NCI-H460 (cell line): ENCODE results near the gene ADAM8. TPM values are rescaled to one million over a fixed set of nuclear protein-coding genes. Genes with fewer than 3 reads are reported as not detected.

Source experiments
- DNase-seq: peaks from one replicate; pipeline ENCODE4 v3.0.0-alpha.2; 2016; ENCODE audit warnings: low read depth; ENCODE audit errors: extremely low read depth
- total RNA-seq: library from RNA; depleted of rRNA; stranded (reverse); fragments of >200 nt; shearing (Covaris generic); gene quantifications from 2 replicates; pipeline ENCODE4 v1.2.3, GENCODE V29; 2014

The ADAM8 gene
- total RNA-seq, 1 experiment from 2014 or later = 3.7 TPM

DNA sequence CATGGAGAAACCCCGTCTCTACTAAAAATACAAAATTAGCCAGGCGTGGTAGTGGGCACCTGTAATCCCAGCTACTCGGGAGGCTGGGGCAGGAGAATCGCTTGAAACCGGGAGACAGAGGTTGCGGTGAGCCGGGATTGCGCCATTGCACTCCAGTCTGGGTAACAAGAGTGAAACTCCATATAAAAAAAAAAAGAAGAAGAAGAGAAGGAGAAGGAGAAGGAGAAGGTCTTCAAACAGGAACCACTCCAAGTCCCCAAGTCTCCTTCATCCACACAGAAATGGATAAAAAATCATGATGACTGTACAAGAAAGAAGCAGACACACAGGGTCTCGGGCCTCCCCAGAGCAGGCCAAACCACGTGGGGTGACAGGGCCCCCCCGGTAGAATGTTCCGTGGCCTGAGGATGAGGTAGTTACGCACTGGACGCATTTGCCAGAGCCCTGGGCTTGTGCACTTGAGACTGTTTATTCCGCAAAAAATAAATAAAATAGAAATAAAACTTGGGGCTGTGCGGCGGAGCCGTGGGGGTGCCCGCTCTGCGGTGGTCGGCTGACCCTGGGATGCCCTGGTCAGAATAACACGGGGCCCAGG is 23.2 kb downstream of the ADAM8 start:
- DNase-seq = no peak

DNA sequence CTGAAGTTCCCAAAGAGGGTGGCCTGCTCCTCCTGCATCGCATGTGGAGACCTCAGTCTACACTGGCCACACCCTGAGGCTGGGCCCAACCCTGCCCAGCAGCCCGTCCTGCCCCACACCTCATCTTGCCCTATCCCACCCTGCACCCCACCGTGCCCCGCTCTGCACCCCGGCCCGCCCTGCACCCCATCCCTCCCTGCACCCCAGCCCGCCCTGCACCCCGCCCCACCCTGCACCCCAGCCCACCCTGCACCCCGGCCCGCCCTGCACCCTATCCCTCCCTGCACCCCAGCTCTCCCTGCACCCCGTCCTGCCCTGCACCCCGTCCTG is 24.5 kb downstream of the ADAM8 start:
- DNase-seq = no peak

DNA sequence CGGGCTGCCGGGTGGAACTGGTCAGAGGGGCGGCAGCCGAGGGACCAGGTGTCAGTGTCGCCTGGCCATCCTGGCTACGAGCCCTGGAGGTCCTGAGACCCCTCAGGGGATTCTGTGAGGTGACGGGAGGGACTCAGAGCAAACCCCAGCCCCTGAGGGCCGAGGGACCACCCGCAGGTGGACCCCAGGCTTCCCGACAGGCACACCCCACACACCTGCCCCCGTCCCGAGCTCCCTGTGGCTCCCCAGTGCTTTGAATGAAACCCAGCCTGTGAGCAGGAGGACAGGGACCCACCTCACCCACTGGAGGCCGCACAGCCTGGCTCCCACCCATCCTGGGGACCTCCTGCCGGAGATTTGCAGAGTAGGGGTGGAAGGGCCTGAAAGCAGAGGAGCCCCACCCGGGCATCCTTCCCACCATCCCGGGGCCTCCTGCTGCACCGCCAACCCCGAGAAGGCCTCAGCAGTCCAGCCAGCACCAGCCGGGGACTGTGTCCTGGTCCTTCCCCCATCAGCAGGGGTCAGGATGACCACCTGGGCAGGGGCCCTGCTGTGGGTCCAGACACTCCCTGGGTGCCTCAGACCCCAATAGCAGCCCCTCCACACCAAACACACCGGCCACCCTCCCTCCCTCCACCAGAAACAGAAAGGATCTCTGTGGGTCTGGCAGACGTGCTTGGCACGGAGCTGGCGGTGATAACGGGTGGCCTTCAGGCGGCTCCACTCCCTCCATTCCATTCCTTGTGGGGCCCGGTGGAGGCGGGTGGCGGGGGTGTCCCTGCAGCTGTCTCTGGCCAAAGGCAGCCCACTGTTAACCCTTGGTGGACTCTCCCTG is 25.1 kb downstream of the ADAM8 start:
- DNase-seq = no peak

DNA sequence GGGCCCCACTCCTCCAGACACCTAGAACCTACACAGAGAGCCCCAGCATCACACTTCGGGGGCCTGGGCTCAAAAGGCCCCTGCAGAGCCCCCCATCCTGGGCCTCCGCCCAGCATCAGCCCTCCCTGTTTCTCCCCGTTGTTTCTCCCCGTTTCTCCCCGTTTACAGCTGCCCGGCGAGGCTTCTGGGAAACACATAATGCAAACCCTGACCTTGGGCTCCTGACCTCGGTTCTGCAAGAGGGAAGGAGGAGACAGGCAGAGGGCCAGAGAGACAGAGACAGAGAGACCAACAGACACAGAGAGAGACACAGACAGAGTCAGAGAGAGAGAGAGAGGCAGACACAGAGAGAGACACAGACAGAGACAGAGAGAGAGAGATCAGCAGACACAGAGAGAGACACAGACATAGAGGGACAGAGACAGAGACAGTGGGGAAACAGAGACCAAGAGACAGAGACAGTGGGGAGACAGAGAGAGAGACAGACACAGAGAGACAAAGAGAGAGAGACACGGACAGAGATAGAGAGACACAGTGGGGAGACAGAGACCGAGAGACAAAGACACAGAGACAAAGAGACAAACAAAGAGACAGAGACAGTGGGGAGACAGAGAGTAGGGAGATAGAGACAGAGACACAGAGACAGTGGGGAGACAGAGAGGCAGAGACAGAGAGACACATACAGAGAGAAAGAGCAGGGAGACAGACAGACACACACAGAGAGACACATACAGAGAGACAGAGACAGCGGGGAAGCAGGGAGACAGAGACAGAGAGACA is 26.5 kb downstream of the ADAM8 start:
- DNase-seq = no peak

DNA sequence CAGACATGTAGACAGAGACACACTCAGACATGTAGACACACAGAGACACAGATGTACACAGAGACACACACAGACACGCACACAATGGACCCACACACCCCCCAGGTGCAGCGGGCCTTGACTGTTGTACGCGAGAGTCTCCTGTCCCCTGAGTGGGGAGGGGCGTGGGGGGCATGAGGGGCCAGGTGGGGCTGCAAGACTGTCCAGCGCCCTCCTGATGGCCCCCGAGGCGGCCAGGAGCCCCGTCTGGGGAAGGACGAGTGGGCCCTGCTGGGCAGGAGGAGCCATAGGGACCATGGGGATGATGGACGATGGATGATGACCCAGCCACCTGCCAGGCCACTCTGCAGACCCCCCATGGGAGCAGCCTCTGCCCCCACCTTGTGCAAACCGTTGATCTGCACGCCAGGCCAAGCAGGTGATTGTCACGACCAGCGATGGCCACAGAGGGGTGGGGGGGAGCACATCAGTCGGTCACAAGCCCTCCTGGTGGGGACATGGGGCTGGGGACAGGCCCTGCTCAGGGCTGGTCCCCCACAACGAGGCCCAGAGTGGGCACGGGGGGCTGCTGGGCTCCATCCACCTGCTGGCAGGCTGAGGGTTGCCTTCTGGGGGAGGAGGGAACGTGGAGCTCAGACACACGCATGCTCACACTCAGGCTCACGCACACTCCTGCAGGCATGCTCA is 27.4 kb downstream of the ADAM8 start:
- DNase-seq = no peak

DNA sequence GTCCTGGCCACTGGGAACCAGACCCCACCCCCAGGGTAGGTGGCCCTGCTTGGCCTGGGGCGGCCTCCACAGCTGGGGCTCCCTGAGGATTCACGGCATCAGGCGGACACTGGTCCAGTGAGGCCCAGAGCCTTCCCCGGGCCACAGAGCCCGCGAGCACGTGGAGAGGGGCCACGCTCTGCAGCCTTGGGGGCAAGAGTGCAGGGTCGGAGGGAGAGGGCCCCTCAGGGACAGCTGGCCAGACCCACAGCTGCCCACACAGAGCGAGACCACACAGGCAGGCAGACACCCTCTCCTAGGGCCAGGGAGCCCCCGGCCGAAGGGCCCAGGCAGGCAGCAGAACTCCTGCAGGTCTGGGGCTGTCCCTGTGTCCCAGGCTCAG is 28.3 kb downstream of the ADAM8 start:
- no peak for DNase-seq

DNA sequence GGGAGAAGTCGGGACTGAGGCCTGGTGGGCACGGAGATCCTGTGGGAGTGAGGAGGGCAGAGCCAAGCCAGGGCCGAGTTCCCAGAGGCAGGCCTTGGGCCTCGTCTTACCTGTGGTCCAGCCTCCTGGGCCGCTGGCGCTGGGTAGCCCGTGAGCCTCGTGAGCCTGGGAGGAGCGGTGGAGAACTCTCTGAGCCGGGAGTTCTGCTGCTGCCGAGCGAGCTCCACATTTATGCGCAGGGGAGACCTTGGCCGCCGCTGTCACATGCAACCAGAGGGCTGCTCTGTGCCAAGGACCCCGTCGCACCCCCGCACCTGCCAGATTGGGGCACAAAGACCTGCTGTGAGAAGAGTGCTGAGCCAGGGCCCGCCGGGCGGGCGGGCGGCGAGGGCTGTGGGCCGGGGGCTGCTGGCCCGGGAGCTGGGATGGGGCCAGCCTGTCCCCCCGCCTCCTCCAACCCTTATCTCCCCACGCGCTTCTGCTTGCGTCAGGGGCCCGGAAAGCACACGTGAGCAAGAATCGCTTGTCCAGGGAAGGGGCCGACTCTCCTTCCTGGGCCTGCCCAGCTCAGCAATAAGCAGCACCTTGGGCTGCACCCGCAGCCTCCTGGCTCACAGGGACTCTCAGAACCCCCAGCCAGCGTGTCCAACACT is 28.9 kb downstream of the ADAM8 start:
- DNase-seq = no peak

DNA sequence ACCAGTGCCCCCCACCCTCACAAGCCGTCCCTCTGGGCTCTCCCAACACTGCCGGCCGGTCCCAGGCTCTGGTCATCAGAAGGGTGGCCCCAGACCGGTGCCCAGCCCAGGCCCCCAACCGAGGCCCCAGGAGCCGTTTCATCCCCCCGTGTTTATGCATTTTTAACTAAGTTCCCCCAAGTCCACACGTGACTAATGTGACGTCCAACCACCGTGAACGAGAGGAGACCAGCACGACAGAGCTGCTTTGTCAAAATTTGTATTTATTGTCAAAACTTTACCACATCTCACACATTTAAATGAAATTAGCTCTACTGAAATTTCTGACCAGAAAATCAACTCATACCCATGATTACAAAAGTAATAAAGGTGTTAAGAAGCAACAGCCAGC is 30.4 kb downstream of the ADAM8 start:
- no peak for DNase-seq

DNA sequence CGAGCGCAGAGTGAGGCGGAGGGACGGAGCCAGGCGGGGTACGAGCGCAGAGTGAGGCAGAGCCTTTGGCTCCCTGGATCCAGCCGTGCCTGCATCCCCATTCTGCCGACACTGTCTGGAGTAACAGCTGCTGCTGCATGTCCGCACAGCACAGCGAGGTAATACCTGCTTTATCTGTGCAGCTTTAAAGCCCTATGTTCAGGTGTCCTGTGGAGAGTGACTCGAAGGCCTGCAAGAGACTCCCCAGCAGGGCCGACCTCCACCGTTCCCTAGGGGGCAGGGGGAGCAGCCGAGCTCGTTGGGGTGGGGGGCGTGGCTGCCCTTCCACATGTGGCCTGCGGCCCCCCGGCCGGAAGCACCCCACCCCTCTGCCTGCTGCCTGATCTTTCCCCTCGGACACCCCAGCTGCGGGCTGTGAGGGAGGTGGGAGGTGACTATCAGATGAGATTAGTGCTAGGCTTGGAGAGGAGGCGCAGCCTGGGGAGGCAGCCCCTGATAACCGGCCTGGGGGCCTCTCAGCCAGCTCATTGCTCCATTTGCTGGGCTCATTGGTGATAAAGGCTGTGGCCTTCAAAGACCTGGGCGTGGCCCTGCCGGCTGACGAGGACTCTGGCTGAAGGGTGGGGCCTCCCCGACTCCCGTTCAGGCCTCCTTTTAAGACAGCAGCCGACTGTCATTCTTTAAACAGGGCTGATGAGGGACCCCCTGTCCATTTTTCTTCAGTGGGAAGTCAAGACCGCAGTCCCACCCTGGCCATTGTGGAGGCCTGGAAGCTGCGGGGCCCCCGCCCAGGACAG is 31.0 kb downstream of the ADAM8 start:
- peak; percentile 45 for DNase-seq

DNA sequence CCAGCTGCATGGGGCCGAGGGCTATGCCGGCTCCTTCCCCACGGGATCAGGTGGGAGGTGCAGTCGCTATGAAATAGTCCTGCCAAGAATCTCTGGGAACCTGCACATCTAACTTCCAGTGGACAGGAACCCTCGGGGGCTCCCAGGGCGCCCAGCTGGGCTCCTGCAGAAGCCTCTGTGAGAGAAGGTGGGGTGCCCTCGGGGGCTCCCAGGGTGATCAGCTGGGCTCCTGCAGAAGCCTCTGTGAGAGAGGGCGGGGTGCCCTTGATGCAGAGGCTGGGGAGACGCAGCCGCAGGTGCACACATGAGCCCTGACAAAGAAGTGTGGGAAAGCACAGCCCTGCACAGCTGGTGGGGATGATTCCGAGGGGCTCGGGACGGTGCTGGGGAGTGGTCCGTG is 33.1 kb downstream of the ADAM8 start:
- no peak for DNase-seq

DNA sequence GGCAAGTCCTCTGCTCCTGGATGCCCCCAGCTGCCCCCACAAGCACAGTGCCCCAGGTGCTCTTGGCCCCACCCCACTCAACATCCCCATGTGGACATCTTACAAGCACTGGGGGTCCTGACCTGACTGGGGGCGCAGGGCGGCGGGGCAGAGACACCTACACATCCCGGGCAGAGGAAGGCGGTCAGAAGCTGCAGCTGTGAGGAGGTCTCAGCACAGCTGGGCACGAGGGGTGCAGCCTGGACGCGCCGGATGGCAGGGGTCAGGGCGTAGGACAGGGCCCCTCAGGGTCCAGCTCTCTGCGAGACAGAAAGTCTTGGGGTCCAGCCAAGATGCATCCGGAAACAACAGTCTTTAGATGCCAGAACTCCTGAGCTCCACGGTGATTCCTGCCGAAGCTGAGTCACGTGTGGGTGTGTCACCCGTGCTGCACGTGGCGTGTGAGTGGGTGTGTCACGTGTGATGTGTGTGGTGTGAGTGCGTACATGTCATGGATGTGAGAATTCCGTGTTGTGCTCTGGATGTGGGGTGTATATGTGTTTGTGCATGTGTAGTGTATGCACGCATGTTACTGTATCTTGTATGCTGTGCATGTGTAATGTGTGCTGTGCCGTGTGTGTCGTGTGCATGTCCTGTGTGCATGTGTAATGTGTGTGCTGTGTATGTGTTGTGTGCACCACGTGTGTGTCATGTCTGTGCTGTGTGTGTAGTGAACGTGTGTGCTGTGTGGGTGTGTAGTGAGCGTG is 33.9 kb downstream of the ADAM8 start:
- DNase-seq = no peak

DNA sequence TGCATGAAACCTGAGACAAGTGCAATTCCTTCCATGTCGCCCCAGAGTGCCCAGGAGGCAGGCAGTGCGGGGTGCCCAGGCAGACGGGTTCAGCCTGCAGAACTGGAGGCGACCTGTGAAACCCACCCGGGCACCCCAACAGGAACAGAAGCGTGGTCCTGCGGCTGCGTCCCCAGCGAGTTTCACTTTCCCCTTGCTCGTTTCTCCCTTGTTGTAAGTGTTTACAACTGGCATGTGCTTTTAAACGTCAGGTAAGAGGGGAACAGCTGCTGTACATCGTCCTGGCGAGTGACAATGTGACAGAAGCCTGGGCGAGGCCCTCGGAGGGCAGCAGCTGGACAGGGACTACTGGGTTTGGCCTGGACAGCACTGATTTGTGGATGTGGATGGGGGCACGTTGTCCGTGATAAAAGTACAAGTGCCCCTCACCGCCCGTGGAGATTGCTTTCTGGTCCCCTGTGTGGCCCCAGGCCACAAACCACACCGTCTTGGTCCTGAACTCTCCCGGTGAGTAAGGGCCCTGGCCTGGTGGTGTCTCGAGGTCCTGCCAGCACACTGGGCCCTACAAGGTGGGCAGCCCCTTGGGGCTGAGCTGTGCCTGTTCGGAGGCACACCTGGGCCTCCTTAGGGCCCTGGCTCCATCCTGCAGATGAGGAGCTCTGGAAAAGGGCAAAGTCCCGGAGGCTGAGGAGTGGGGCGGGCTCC is 35.0 kb downstream of the ADAM8 start:
- no peak for DNase-seq

DNA sequence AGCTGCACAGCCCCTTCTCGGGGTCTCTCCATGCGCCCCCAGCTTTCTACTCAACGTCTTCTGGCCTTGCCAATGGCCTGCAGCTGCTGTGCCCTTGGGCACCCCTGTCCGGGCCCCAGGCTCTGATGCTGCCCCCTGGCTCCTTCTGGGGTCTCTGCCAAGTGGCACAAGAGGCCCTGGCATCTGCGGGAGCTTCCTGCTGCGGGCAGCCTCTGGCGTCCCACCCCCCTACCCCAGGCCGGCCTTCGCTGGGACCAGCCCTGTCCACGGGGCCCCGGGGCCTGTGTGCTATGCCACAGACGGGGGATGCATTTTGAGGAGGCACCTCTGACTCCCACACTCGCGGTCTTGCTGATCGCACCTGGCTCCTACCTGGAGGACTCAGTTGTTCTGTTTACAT is 36.7 kb downstream of the ADAM8 start:
- no peak for DNase-seq

DNA sequence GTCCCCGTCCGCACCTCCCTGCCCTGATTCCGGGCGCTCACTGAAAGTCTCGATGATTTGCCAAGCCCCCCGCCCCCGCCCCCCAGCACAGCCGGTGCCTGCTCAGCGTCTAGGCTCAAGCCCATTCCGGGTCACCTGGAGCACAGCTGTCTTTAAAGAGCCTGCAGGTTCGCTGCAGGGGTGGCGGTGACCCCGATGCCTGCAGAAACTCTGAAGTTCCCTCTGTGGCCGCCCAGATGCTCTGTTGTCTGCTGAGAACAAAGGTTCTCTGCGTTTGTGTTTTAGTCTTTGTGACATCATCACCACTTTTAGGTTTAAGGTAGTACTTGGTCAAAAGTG is 38.2 kb downstream of the ADAM8 start:
- no peak for DNase-seq

DNA sequence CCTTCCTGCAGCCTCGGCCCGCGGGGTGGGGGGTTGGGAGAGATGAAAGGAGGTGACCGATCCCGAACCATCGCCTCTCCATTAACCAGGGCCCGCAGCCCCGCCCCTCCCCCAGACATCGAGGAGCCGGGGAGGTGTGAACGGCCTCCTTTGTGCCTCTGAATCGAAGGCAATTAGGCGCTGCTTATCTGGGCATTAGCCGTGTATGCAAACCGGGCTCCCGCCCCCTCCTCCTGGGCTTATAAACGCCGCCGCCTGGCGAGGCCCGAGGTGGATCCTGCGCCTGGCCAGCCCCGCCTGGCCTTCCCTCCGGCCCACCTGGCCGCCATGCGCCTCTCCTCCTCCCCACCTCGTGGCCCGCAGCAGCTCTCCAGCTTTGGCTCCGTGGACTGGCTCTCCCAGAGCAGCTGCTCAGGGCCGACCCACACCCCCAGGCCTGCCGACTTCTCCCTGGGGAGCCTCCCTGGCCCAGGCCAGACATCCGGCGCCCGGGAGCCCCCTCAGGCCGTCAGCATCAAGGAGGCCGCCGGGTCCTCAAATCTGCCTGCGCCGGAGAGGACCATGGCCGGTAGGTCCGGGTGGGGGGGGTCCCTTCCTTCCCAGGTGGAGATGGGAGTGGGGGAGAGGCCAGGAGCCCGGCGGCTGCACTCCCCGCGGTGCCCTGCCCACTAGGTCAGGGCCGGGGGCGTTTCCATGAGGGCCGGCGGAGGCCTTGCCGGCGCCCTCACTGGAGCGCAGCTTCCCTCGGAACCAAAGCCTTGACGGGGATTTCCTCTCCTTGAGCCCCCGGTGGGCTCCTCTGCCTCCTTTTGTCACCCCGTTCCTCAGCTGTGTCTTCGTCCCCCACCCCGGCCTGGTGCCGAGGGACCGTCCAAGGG is 38.8 kb downstream of the ADAM8 start, which contains the start of gene VENTX:
Gene VENTX (plus strand): TSS at position 268 of the 878 bp plus-strand sequence. CDS start 60 bp downstream, at position 328.
- DNase-seq = no peak

DNA sequence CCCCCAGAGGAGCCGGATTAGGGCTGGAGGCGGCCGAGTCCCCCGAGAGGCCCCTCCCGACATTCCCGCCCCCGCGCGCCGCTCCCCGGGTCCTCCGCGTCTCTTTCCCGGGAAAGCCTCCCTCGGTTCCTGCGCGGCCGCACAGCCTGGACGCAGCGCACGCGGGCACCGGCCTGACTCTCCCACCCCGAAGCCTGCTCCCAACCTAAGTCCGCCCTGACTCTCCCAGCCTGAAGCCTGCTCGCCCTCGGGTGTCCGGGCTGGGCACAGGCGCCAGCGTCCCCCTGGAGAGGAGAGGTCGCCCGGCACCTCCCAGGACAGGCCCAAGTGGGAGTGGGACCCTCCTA is 39.5 kb downstream of the ADAM8 start:
- DNase-seq = no peak

DNA sequence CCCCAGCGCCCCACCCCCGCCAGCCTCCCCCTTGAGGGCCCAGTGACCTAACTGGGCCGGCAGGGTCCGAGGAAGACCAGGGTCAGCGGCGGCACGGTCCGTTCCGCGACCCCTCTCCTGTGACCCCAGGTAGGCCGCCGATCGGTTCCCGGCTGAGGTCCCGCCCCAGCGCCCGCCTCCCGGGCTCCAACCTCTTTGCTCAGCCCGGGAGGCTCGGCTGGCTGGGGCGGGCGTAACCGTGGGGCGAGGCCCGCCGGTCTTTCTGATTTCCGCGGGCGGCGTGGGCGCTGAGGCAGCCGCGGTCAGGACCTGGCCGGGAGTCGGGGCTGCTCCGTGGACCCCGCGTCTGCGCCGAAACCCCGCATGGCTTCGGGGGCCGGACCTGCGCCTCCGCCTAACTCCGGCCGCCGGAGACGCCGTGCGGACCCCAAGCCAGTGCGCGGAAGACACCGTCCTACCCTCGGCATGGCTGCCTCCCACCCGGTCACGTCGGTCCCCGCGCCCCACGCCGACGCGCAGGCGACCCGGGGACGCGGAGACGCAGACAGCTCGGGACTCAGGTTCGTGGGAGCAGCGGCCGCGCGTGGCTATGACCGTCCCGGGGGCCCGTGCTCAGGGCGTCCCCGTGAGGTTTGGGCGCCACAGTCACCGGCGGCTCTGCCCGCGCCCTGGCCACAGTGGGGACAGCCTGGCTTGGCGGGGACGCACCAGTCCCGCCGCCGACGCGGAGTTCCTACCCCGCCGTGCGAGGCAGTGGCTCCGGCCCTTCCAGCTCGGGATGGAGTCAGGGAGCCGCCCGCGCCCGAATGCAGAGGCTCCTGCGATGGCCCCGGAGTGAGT is 40.0 kb downstream of the ADAM8 start:
- no peak for DNase-seq
